Fibroblast of lung (primary cell): Measurements from ENCODE around the gene DUSP7. TPM values are rescaled to one million over a fixed set of nuclear protein-coding genes. Genes with fewer than 3 reads are reported as not detected.

Experiments used
- DNase-seq, 2 donors: peaks; one replicate each; pipeline versions ENCODE4 v3.0.0 to v3.0.0-alpha.2; 2010; ENCODE audit warnings: low read depth in 2 of 2
- H2AFZ ChIP-seq: 2 replicates; pipeline ENCODE4 v1.5.1; 2012; ENCODE audit warnings: low read length, control low read depth, inconsistent platforms
- H3K27ac ChIP-seq: 2 replicates; pipeline ENCODE4 v1.5.1; 2011; ENCODE audit warnings: low read length, control low read depth; ENCODE audit not compliant: insufficient read depth
- H3K27me3 ChIP-seq: 2 replicates; pipeline ENCODE4 v1.5.1; 2011; ENCODE audit warnings: mild to moderate bottlenecking, low read length; ENCODE audit not compliant: control insufficient read depth, insufficient read depth
- H3K36me3 ChIP-seq: 2 replicates; pipeline ENCODE4 v1.5.1; 2011; ENCODE audit warnings: low read length; ENCODE audit not compliant: control insufficient read depth, insufficient read depth
- H3K4me1 ChIP-seq: 2 replicates; pipeline ENCODE4 v1.5.1; 2011; ENCODE audit warnings: low read length; ENCODE audit not compliant: control insufficient read depth, insufficient read depth; ENCODE audit errors: extremely low read depth
- H3K4me2 ChIP-seq: 2 replicates; pipeline ENCODE4 v1.5.1; 2011; ENCODE audit warnings: low read length, control low read depth; ENCODE audit not compliant: insufficient read depth; ENCODE audit errors: extremely low read depth
- H3K4me3 ChIP-seq, 4 experiments: fragments of 200-600 bp in 1 of 4; sonication (generic) in 1 of 4; replicated peaks in 1 of 4; 2 replicates each; pipeline ENCODE4 v1.5.1; 2011 to 2016; ENCODE audit warnings: low read length in 4 of 4, low read depth in 3 of 4, mild to moderate bottlenecking in 3 of 4, control low read depth in 2 of 4, inconsistent platforms in 1 of 4, mixed read lengths in 1 of 4; ENCODE audit not compliant: insufficient read depth in 1 of 4; ENCODE audit errors: control extremely low read depth in 1 of 4
- H3K79me2 ChIP-seq: 2 replicates; pipeline ENCODE4 v1.5.1; 2012; ENCODE audit warnings: mild to moderate bottlenecking, low read length, inconsistent platforms; ENCODE audit not compliant: control insufficient read depth, insufficient read depth
- H3K9ac ChIP-seq: 2 replicates; pipeline ENCODE4 v1.5.1; 2011; ENCODE audit warnings: mild to moderate bottlenecking, low read length, control low read depth; ENCODE audit not compliant: insufficient read depth
- H3K9me3 ChIP-seq: 2 replicates; pipeline ENCODE4 v1.5.1; 2012; ENCODE audit warnings: low read depth, low read length; ENCODE audit not compliant: control insufficient read depth, insufficient read depth
- H4K20me1 ChIP-seq: 2 replicates; pipeline ENCODE4 v1.5.1; 2011; ENCODE audit warnings: low read length; ENCODE audit not compliant: control insufficient read depth, insufficient read depth; ENCODE audit errors: extremely low read depth
- CTCF ChIP-seq, 2 donors: IDR thresholded peaks in 1 of 2; conservative IDR thresholded peaks in 1 of 2; 1 replicate in 1 of 2; 2 replicates in 1 of 2; pipeline ENCODE4 v1.5.1; 2011 to 2012; ENCODE audit warnings: low read length in 2 of 2, control low read depth in 1 of 2, inconsistent platforms in 1 of 2, low read depth in 1 of 2, mild to moderate bottlenecking in 1 of 2
- EZH2 ChIP-seq: IDR thresholded peaks from 2 replicates; pipeline ENCODE4 v1.5.1; 2012; ENCODE audit warnings: low read length, control low read depth, mild to moderate bottlenecking; ENCODE audit errors: missing control alignments
- polyA plus RNA-seq, 2 donors: library from polyadenylated mRNA; depleted of rRNA in 1 of 2; stranded (reverse) in 1 of 2; unstranded in 1 of 2; fragments of >200 nt; gene quantifications; 2 replicates each; pipeline ENCODE4 v1.2.1, GENCODE V29; 2011 to 2012; ENCODE audit warnings: missing spikeins in 1 of 2
- total RNA-seq: library from RNA; depleted of rRNA; stranded (reverse); fragments of >200 nt; gene quantifications from 2 replicates; pipeline ENCODE4 v1.2.1, GENCODE V29; 2014

Gene DUSP7
- total and polyA plus RNA-seq, 2 donors (not counting 1 experiment from before 2014, with no cell fraction given), result 5.6 to 26.5 TPM

- Histone ChIP-seq H3K27ac (peak overlapping the region; percentile 88), H3K9ac (no peak overlapping the region), H4K20me1 (no peaks in the 10 kb centered on the region), H3K4me1 (peaks cover 42% of the 10 kb centered on the region), H3K79me2 (no peaks in the 10 kb centered on the region), H3K4me3 (no peak overlapping the region), H2AFZ (no peak overlapping the region), H3K27me3 (no peaks in the 10 kb centered on the region), H3K9me3 (no peaks in the 10 kb centered on the region), H3K36me3 (peaks cover 2% of the 10 kb centered on the region), H3K4me2 (no peak overlapping the region)
- TF ChIP-seq EZH2, result no peak
- no peak for TF ChIP-seq CTCF (conservative IDR thresholded peaks at IDR 0.05 in 1 of 2, IDR thresholded peaks at IDR 0.05 in 1 of 2; ENCODE audit: low read depth in 1 of 2, low read length in 2 of 2)
- DNase-seq, result no peak
Observed at GRCh38 chr3:52087731-52088130, 31.4 kb upstream of the DUSP7 start.

- TF ChIP-seq CTCF (conservative IDR thresholded peaks at IDR 0.05 in 1 of 2, IDR thresholded peaks at IDR 0.05 in 1 of 2; ENCODE audit: low read depth in 1 of 2, low read length in 2 of 2), result no peak
- no peak for TF ChIP-seq EZH2
- Histone ChIP-seq H3K27ac (no peak overlapping the region), H3K4me3 (no peak overlapping the region), H3K4me2 (no peak overlapping the region), H3K79me2 (no peaks in the 10 kb centered on the region), H2AFZ (no peak overlapping the region), H4K20me1 (no peaks in the 10 kb centered on the region), H3K27me3 (no peaks in the 10 kb centered on the region), H3K4me1 (peaks cover 40% of the 10 kb centered on the region), H3K9me3 (no peaks in the 10 kb centered on the region), H3K9ac (no peak overlapping the region), H3K36me3 (peaks cover 2% of the 10 kb centered on the region)
- peak in 1 of 2 donors; percentile 41 for DNase-seq
Observed at GRCh38 chr3:52086976-52087663, 30.7 kb upstream of the DUSP7 start.

- H3K27me3 ChIP-seq, result no peaks in the 10 kb centered on the region
- DNase-seq, result no peak
- H4K20me1 ChIP-seq, result no peaks in the 10 kb centered on the region
- no peak overlapping the region for H2AFZ ChIP-seq
- no peaks in the 10 kb centered on the region for H3K9me3 ChIP-seq
- no peak overlapping the region for H3K27ac ChIP-seq
- TF ChIP-seq CTCF (conservative IDR thresholded peaks at IDR 0.05 in 1 of 2, IDR thresholded peaks at IDR 0.05 in 1 of 2; ENCODE audit: low read depth in 1 of 2, low read length in 2 of 2) (no peak), EZH2 (no peak)
- no peaks in the 10 kb centered on the region for H3K79me2 ChIP-seq
- peaks cover 2% of the 10 kb centered on the region for H3K36me3 ChIP-seq
- peaks cover 34% of the 10 kb centered on the region for H3K4me1 ChIP-seq
- H3K4me3 ChIP-seq, result no peak overlapping the region
- no peak overlapping the region for H3K4me2 ChIP-seq
- H3K9ac ChIP-seq, result no peak overlapping the region
Observed at GRCh38 chr3:52086461-52086860, 30.1 kb upstream of the DUSP7 start.
